Omental fat pad (tissue), 4 donors: ENCODE data around the gene GNMT. TPM values are rescaled to one million over a fixed set of nuclear protein-coding genes. Genes with fewer than 3 reads are reported as not detected.

Experiments used
- ATAC-seq: fragments of 150-250 bp; one replicate; pipeline ENCODE4 v1.9.1; 2016; ENCODE audit warnings: mild to moderate bottlenecking, moderate library complexity; ENCODE audit not compliant: low FRiP score
- DNase-seq: peaks from one replicate; pipeline ENCODE4 v3.0.0-alpha.2; 2019; ENCODE audit warnings: low spot score
- total RNA-seq, 4 donors: library from RNA; depleted of rRNA; stranded (reverse); fragments of >200 nt; gene quantifications; one replicate each; pipeline ENCODE4 v1.1.0, GENCODE V29; 2016
- TF ChIP-seq, protein P1 (sequence below), 3 donors: fragments of 450-650 bp; IDR thresholded peaks; one replicate each; pipeline ENCODE4 v1.5.1; 2016 to 2017; ENCODE audit warnings: antibody characterized with exemption in 3 of 3, mild to moderate bottlenecking in 3 of 3, moderate library complexity in 2 of 3

The GNMT gene
- total RNA-seq, 4 donors from 2014 or later: 0.84 to 1.1 (median 1.0) TPM; not detected in 1

DNA sequence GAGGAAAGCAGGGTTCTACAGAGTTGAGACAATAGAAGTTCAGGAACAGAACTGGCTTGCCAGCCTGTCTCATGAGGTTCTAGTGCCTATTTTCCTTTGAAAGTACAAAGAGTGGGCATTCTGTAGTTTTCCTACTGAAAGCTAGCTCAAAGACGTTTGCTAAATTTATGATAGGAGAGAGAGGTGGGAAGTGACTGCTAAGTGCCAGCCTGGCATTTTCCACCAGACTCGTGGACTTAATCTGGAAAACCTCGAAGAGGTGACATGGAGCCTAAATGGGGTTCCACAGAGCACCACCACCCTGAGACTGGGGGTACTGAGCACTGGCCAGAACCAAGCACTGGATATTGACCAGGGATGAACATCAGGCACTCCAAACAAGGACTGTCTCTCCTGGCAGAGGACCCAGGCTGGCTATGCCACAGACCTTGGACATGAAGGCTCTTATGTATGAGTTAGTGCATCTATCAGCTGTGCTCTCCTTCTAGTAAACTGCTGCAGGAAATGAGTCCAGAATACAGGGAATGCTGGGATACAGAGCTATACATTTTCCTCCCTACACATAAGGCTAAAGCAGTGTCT, 11.3 kb downstream of the GNMT start:
- DNase-seq (no peak), ATAC-seq (no peak)
- TF ChIP-seq, protein P1, sequence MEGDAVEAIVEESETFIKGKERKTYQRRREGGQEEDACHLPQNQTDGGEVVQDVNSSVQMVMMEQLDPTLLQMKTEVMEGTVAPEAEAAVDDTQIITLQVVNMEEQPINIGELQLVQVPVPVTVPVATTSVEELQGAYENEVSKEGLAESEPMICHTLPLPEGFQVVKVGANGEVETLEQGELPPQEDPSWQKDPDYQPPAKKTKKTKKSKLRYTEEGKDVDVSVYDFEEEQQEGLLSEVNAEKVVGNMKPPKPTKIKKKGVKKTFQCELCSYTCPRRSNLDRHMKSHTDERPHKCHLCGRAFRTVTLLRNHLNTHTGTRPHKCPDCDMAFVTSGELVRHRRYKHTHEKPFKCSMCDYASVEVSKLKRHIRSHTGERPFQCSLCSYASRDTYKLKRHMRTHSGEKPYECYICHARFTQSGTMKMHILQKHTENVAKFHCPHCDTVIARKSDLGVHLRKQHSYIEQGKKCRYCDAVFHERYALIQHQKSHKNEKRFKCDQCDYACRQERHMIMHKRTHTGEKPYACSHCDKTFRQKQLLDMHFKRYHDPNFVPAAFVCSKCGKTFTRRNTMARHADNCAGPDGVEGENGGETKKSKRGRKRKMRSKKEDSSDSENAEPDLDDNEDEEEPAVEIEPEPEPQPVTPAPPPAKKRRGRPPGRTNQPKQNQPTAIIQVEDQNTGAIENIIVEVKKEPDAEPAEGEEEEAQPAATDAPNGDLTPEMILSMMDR (IDR thresholded peaks at IDR 0.05): no peak

DNA sequence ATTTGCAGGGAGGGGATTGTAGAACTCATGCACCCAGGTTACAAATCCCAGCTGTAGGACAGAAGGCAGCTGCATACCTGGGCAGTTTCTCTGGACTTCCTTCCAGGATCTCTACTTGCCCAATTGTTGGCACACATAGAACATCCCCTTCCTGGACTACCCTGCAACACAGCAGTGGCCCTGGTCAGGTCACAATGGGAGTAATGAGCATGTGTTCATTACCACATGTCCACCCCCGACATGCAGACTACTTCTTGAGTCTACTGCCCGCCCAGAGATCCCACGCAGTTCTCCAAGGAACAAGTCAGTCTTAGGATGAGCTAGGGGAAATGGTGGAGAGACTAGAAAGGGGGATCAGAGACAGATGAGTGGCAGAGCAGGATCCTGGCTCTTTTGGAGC, 13.4 kb downstream of the GNMT start:
- TF ChIP-seq, protein P1 (IDR thresholded peaks at IDR 0.05): no peak
- ATAC-seq: no peak
- DNase-seq: no peak

- no peak for ATAC-seq
Observed at GRCh38 chr6:42974919-42975505, 14.5 kb downstream of the GNMT start.

DNA sequence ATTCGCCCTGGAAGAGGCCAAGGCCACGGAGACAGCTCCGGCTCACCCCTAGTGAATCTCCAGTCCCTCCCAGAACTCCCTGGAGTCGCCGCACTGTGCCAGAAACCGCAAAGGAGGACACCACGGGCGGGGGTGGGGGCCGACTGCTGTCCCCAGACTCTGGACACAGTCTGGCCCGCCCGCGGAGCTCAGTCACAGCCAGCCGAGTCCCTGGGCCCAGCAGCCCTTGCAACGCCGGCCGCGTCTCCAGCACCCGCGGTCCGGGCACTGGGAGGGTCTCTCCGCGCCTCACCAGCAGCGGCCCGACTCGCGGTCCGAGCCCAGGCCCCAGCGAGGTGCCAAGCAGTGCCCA, 17.9 kb downstream of the GNMT start:
- ATAC-seq (no peak), DNase-seq (no peak)
- TF ChIP-seq, protein P1 (IDR thresholded peaks at IDR 0.05): no peak

More at GRCh38 chr6:42974919-42975505, 14.5 kb downstream of the GNMT start:
- no peak for DNase-seq
- TF ChIP-seq, protein P1 (IDR thresholded peaks at IDR 0.05): no peak

GRCh38 chr6:42978839-42979522, 18.4 kb downstream of the GNMT start, which contains the start of gene PEX6:
Gene PEX6 (minus strand): TSS chr6:42979181. CDS start chr6:42979150, 31 bp downstream.
- DNase-seq (peak; percentile 55), ATAC-seq (peak; percentile 88)
- TF ChIP-seq, protein P1 (IDR thresholded peaks at IDR 0.05): no peak

DNA sequence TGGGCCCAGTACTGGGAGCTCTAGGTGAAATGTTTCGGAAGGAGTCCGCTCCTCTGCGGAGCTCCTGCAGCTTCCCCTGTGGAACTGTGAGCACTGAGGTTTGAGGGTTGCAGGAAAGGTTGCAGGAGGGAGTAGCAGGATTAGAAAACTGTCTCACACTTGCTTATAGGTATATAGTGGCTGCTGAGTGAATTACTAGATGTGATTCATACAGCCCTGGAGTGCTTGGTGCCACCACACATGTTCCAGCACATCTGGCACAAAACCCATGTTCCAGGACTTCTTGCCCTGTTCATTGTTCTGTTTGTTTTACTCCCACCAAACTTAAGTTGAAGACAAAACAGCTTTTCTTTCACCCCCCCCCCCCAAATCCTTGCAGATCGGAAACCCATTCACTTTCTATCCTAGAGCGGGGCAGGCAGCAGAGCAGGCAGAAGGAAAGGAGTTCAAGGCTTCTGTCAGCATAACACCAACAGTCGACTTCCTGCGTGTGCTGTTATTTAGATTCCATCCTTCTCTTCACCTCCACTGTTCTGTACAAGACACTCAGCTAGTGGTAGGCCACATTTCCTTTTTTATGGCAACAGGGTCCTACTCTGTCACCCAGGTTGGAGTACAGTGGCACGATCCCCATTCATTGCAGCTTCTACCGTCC, 19.1 kb downstream of the GNMT start:
- TF ChIP-seq, protein P1 (IDR thresholded peaks at IDR 0.05): no peak
- DNase-seq: no peak
- ATAC-seq: no peak
